ENCODE results near the gene GLB1L2.

The GLB1L2 gene

DNA sequence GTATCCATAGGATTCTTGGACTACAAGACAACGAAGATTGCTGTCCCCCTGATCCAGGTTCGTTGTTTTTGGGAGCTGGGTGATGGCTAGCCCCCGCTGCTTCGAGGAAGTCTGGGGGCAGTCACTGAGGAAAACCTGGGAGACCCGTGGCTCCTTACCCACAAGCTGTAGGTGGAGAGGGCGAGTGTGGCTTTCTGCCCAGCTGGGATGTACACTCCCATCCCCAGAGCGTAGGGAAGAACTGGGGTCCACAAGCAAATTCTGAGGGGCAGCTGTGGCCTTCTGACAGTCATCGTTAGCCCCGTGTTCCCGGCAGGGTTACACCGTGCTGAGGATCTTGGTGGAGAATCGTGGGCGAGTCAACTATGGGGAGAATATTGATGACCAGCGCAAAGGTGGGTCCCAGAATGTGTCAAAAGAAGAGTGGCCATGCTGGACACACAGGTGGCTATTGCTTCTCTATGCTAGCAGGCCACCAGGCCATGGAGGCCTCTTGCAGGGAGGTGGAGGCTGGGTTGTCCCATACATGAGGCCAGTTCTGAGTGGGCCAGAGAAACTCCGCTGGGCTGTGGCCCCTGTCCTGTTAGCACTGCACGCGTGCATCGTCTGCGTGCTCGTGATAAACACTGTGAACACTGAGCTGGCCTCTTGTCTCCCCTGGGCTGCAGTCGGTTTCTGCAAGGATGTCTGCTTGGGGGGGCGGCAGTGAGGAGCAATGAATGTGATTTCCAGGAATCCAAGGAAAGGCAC, 39.8 kb downstream of the GLB1L2 start:
- no peaks in the 10 kb centered on the region for H3K9me3 ChIP-seq (ENCODE audit: control insufficient read depth, insufficient read depth, low read depth, low read length)
- H3K4me1 ChIP-seq (ENCODE audit: control insufficient read depth, insufficient read depth, low read length), result peaks cover 5% of the 10 kb centered on the region
- H3K4me3 ChIP-seq (ENCODE audit: low read depth, low read length), result no peak overlapping the region
- H3K36me3 ChIP-seq (ENCODE audit: control insufficient read depth, insufficient read depth, low read length), result no peaks in the 10 kb centered on the region
- no peak overlapping the region for H3K9ac ChIP-seq (ENCODE audit: low read length)
- H3K27ac ChIP-seq (ENCODE audit: low read depth, low read length), result no peak overlapping the region
- peaks cover 3% of the 10 kb centered on the region; the same call in 1 of the 2 replicates for H3K27me3 ChIP-seq (ENCODE audit: control insufficient read depth, insufficient read depth, low read length)

DNA sequence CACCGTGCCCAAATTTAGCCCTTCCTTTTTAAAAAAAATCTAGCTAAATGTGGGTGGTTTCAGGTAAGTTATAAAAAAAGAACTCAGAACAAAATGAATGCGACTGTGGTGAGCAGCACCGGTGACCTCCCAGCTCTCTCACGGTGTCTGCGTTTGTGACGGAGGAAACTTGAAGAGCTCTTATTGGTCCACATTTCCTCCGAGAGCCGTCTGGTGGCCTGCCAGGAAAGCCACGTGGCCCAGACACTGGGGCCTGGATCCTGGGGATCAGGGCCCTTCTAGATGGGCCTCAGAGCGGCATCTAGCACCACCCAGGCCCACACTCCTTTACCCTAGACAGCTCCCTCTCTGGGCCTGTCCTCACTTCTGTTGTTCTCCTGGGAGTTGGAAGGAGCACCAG, 40.7 kb downstream of the GLB1L2 start:
- Histone ChIP-seq H3K9ac (ENCODE audit: low read length) (no peak overlapping the region), H3K9me3 (ENCODE audit: control insufficient read depth, insufficient read depth, low read depth, low read length) (no peaks in the 10 kb centered on the region), H3K27me3 (ENCODE audit: control insufficient read depth, insufficient read depth, low read length) (peaks cover 3% of the 10 kb centered on the region; the same call in 1 of the 2 replicates)

DNA sequence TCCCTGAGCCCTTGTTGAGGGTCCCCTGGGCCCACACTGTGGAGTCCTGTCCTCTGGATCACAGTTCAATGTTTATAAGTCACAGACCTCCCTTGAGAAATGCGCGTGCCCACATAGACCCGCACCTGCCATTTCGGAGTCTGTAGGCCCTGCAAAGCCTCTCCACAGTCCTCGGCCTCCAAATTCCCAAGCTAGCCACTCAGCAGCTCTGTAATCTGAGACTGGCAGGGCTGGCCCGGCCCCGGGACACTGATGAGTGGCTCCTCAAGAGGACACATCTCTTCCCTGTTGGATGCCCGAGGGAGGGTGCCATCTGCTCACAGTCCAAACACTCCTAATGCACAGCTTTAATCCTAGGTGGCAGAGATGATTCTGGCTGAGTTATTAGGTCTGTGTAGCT, 41.2 kb downstream of the GLB1L2 start:
- Histone ChIP-seq H3K4me1 (ENCODE audit: control insufficient read depth, insufficient read depth, low read length) (peaks cover 10% of the 10 kb centered on the region), H3K4me3 (ENCODE audit: low read depth, low read length) (no peak overlapping the region), H3K9me3 (ENCODE audit: control insufficient read depth, insufficient read depth, low read depth, low read length) (no peaks in the 10 kb centered on the region), H3K36me3 (ENCODE audit: control insufficient read depth, insufficient read depth, low read length) (no peaks in the 10 kb centered on the region), H3K27me3 (ENCODE audit: control insufficient read depth, insufficient read depth, low read length) (peaks cover 3% of the 10 kb centered on the region; the same call in 1 of the 2 replicates), H3K9ac (ENCODE audit: low read length) (no peak overlapping the region), H3K27ac (ENCODE audit: low read depth, low read length) (no peak overlapping the region)

More for the DNA sequence above, 40.7 kb downstream of the GLB1L2 start:
- H3K27ac ChIP-seq (ENCODE audit: low read depth, low read length), result no peak overlapping the region
- peaks cover 10% of the 10 kb centered on the region for H3K4me1 ChIP-seq (ENCODE audit: control insufficient read depth, insufficient read depth, low read length)
- H3K36me3 ChIP-seq (ENCODE audit: control insufficient read depth, insufficient read depth, low read length), result no peaks in the 10 kb centered on the region
- no peak overlapping the region for H3K4me3 ChIP-seq (ENCODE audit: low read depth, low read length)

DNA sequence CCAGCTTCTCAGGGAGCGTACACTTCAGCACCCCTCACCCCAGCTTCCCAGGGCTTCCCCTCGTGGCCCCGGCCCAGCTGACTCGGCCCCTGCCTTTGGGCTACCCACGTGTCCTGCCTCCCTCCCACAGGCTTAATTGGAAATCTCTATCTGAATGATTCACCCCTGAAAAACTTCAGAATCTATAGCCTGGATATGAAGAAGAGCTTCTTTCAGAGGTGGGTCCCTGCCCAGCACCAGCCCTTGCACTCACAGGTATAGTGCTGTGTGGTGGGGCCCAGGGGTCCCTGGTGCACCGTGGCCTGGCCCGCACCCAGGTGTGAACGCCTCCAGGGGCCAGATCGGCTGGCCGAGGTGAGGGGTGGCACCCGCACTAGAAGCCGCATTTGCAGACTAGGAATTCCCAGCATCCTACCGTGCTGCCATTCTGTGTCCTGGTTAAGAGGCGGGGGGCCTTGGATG, 41.8 kb downstream of the GLB1L2 start:
- Histone ChIP-seq H3K4me1 (ENCODE audit: control insufficient read depth, insufficient read depth, low read length) (peaks cover 10% of the 10 kb centered on the region), H3K27me3 (ENCODE audit: control insufficient read depth, insufficient read depth, low read length) (peaks cover 3% of the 10 kb centered on the region; the same call in 1 of the 2 replicates), H3K36me3 (ENCODE audit: control insufficient read depth, insufficient read depth, low read length) (no peaks in the 10 kb centered on the region), H3K9ac (ENCODE audit: low read length) (no peak overlapping the region), H3K27ac (ENCODE audit: low read depth, low read length) (no peak overlapping the region), H3K4me3 (ENCODE audit: low read depth, low read length) (no peak overlapping the region), H3K9me3 (ENCODE audit: control insufficient read depth, insufficient read depth, low read depth, low read length) (no peaks in the 10 kb centered on the region)

DNA sequence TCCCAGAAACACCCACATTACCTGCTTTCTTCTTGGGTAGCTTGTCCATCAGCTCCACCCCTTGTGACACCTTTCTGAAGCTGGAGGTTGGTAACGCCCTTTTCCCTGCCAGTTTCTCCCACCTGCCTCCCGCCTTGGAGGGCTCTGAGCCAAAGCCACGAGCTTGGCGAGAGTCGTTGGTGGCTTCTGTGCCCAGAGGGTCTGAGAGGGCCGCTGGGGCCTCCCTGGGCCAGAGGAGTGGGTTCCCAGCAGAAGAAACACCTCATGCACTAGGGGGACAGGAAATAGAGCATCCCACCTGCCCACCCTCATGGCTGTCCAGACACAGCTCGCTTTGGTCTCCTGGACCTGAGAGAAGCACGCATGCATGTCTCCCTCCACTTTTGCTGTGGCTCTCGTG, 42.4 kb downstream of the GLB1L2 start:
- Histone ChIP-seq H3K4me3 (ENCODE audit: low read depth, low read length) (no peak overlapping the region), H3K9me3 (ENCODE audit: control insufficient read depth, insufficient read depth, low read depth, low read length) (no peaks in the 10 kb centered on the region), H3K36me3 (ENCODE audit: control insufficient read depth, insufficient read depth, low read length) (no peaks in the 10 kb centered on the region), H3K27me3 (ENCODE audit: control insufficient read depth, insufficient read depth, low read length) (peaks cover 3% of the 10 kb centered on the region; the same call in 1 of the 2 replicates), H3K27ac (ENCODE audit: low read depth, low read length) (no peak overlapping the region), H3K4me1 (ENCODE audit: control insufficient read depth, insufficient read depth, low read length) (peaks cover 10% of the 10 kb centered on the region), H3K9ac (ENCODE audit: low read length) (no peak overlapping the region)

DNA sequence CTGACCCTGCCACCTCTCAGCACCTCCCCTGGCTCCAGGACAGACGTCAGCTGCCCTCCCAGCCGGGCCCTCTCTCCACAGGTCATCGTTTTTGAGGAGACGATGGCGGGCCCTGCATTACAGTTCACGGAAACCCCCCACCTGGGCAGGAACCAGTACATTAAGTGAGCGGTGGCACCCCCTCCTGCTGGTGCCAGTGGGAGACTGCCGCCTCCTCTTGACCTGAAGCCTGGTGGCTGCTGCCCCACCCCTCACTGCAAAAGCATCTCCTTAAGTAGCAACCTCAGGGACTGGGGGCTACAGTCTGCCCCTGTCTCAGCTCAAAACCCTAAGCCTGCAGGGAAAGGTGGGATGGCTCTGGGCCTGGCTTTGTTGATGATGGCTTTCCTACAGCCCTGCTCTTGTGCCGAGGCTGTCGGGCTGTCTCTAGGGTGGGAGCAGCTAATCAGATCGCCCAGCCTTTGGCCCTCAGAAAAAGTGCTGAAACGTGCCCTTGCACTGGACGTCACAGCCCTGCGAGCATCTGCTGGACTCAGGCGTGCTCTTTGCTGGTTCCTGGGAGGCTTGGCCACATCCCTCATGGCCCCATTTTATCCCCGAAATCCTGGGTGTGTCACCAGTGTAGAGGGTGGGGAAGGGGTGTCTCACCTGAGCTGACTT, 43.2 kb downstream of the GLB1L2 start:
- H3K36me3 ChIP-seq (ENCODE audit: control insufficient read depth, insufficient read depth, low read length), result no peaks in the 10 kb centered on the region
- no peak overlapping the region for H3K9ac ChIP-seq (ENCODE audit: low read length)
- no peak overlapping the region for H3K4me3 ChIP-seq (ENCODE audit: low read depth, low read length)
- peaks cover 10% of the 10 kb centered on the region for H3K4me1 ChIP-seq (ENCODE audit: control insufficient read depth, insufficient read depth, low read length)
- no peak overlapping the region for H3K27ac ChIP-seq (ENCODE audit: low read depth, low read length)
- peaks cover 3% of the 10 kb centered on the region; the same call in 1 of the 2 replicates for H3K27me3 ChIP-seq (ENCODE audit: control insufficient read depth, insufficient read depth, low read length)
- no peaks in the 10 kb centered on the region for H3K9me3 ChIP-seq (ENCODE audit: control insufficient read depth, insufficient read depth, low read depth, low read length)

DNA sequence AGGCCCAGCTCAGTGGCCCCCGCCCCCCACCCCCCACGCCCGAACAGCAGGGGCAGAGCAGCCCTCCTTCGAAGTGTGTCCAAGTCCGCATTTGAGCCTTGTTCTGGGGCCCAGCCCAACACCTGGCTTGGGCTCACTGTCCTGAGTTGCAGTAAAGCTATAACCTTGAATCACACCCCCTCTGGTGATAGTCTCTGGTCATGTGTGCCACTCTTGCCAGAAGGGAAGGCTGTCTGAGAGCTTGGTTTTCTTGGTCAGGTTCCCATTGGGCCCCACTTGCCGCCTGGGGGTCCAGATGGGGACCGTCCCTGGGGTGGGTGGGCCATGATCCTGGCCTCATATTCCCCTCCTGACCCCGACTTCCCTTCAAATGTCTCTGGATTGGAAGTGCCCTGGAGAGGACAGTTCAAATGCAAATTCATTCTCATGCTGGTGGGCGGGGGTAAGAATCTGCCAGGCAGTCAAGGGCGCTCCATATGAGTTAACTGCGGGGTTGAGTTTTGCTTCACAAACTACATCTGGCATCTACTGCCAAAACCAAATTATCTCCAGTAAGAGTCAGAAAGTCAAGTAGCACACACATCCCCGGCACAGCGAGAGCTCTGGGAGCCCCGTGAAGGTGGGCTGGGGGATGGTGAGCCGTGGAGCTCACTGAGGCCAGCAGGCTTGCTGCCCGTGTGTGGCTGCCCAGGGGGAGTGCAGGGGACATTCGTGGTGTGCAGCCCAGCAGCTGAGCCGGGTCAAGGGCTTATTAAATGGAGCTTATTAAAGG, 44.5 kb downstream of the GLB1L2 start:
- Histone ChIP-seq H3K4me1 (ENCODE audit: control insufficient read depth, insufficient read depth, low read length) (peaks cover 10% of the 10 kb centered on the region), H3K27ac (ENCODE audit: low read depth, low read length) (no peak overlapping the region), H3K4me3 (ENCODE audit: low read depth, low read length) (no peak overlapping the region), H3K9ac (ENCODE audit: low read length) (no peak overlapping the region), H3K27me3 (ENCODE audit: control insufficient read depth, insufficient read depth, low read length) (peaks cover 3% of the 10 kb centered on the region; the same call in 1 of the 2 replicates), H3K9me3 (ENCODE audit: control insufficient read depth, insufficient read depth, low read depth, low read length) (no peaks in the 10 kb centered on the region), H3K36me3 (ENCODE audit: control insufficient read depth, insufficient read depth, low read length) (peaks cover 2% of the 10 kb centered on the region; the same call in 1 of the 2 replicates)

DNA sequence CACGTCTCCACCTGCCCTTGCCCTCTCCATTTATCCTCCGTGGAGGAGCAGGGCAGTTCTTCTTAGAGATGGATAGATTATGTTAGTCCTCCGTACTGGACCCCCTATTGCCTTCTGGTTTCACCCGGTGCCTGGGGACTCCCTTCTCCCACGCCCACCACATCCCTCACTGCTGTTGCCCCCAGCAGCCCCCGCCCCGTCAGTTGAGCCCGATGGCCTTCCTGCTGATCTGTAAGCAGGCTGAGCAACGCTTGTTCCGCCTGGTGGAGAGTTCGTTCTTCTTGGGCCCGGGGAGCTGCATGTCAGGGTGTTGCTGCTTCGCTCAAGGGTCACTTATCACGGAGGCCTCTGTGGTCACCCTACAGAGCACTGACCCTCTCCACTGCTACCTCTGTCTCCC, 46.1 kb downstream of the GLB1L2 start:
- Histone ChIP-seq H3K27me3 (ENCODE audit: control insufficient read depth, insufficient read depth, low read length) (peaks cover 3% of the 10 kb centered on the region; the same call in 1 of the 2 replicates), H3K9ac (ENCODE audit: low read length) (no peak overlapping the region), H3K9me3 (ENCODE audit: control insufficient read depth, insufficient read depth, low read depth, low read length) (no peaks in the 10 kb centered on the region), H3K4me3 (ENCODE audit: low read depth, low read length) (no peak overlapping the region), H3K36me3 (ENCODE audit: control insufficient read depth, insufficient read depth, low read length) (peaks cover 6% of the 10 kb centered on the region; the same call in 1 of the 2 replicates), H3K27ac (ENCODE audit: low read depth, low read length) (no peak overlapping the region), H3K4me1 (ENCODE audit: control insufficient read depth, insufficient read depth, low read length) (peaks cover 10% of the 10 kb centered on the region)

DNA sequence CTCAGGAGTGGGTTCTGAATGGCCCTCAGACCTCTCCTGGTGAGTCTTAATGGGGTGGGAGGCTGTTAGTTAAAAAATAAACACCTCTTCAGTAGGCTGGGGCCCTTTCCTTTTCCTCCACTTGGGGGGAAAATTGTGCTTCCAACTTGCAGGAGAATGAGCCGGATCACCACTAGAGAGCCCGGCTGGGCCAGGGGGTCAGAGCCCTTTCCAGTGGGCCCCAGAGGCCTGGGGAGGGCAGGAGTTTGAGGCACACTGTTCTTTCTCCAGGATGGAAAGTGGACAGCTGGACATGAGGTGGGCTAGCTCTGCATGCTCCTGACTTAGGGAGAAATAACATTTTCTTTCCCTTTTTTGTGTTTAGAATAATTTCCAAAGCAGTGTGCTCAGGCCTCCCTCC, 47.5 kb downstream of the GLB1L2 start:
- Histone ChIP-seq H3K4me1 (ENCODE audit: control insufficient read depth, insufficient read depth, low read length) (peaks cover 10% of the 10 kb centered on the region), H3K9ac (ENCODE audit: low read length) (no peak overlapping the region), H3K36me3 (ENCODE audit: control insufficient read depth, insufficient read depth, low read length) (peaks cover 9% of the 10 kb centered on the region; the same call in 1 of the 2 replicates), H3K27me3 (ENCODE audit: control insufficient read depth, insufficient read depth, low read length) (peaks cover 3% of the 10 kb centered on the region; the same call in 1 of the 2 replicates), H3K27ac (ENCODE audit: low read depth, low read length) (no peak overlapping the region), H3K4me3 (ENCODE audit: low read depth, low read length) (no peak overlapping the region), H3K9me3 (ENCODE audit: control insufficient read depth, insufficient read depth, low read depth, low read length) (no peaks in the 10 kb centered on the region)

DNA sequence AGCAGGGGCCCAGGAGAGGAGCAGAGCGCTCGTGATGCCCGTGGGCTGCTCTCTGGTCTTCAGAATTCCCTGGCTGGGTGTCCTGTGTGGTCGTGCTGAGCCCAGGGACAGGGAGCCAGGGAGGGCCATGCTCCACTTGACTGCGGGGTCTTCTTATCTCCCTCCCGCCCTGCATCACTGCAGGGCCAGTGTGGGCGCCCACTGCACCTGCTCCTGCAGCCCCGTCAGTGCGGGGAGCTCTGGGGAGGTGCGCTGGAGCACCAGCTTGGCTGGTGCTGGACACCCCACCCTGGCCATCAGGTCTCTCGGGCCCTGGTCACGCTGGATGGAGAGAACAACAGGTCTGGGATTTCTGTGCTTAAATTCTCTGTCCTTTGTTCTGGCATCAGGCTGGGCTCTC, 48.4 kb downstream of the GLB1L2 start:
- Histone ChIP-seq H3K4me3 (ENCODE audit: low read depth, low read length) (no peak overlapping the region), H3K27ac (ENCODE audit: low read depth, low read length) (no peak overlapping the region), H3K27me3 (ENCODE audit: control insufficient read depth, insufficient read depth, low read length) (peaks cover 2% of the 10 kb centered on the region; the same call in 1 of the 2 replicates), H3K4me1 (ENCODE audit: control insufficient read depth, insufficient read depth, low read length) (peaks cover 10% of the 10 kb centered on the region), H3K9ac (ENCODE audit: low read length) (no peak overlapping the region), H3K36me3 (ENCODE audit: control insufficient read depth, insufficient read depth, low read length) (peaks cover 9% of the 10 kb centered on the region; the same call in 1 of the 2 replicates), H3K9me3 (ENCODE audit: control insufficient read depth, insufficient read depth, low read depth, low read length) (no peaks in the 10 kb centered on the region)
